Right ventricle myocardium superior (tissue), 1 donor: Measurements from ENCODE around the gene PIK3IP1. TPM values are rescaled to one million over a fixed set of nuclear protein-coding genes. Genes with fewer than 3 reads are reported as not detected.
A peak's percentile ranks its signal among the peaks of the same experiment; 100 is the strongest.

Experiments
- ATAC-seq: fragments of 200-7000 bp; cut with Tn5 transposase; one replicate; pipeline ENCODE4 v1.9.1; 2020; ENCODE audit warnings: mild to moderate bottlenecking; ENCODE audit not compliant: poor library complexity
- DNase-seq: peaks from one replicate; pipeline ENCODE4 v3.0.0-alpha.2; 2020
- intact Hi-C: fragments of 100-400 bp; cut with DNase I; formaldehyde crosslinking; loops from one replicate; pipeline ENCODE4 v1.11.2; 2022
- long read RNA-seq: library from polyadenylated mRNA; unstranded; transcript quantifications from one replicate; pipeline ENCODE4 v2.0.0, GENCODE V29; 2021
- total RNA-seq: library from RNA; stranded (reverse); fragmentation: NEBNext Ultra II Directional; extraction: Animal tissue kit (Norgen Biotek cat#: 25700); gene quantifications from one replicate; pipeline ENCODE4 v1.2.1, GENCODE V29; 2021
- donor health status: DM: no; HTN: yes; CAD: no; lungs with severe emphysema.

The PIK3IP1 gene, protein sequence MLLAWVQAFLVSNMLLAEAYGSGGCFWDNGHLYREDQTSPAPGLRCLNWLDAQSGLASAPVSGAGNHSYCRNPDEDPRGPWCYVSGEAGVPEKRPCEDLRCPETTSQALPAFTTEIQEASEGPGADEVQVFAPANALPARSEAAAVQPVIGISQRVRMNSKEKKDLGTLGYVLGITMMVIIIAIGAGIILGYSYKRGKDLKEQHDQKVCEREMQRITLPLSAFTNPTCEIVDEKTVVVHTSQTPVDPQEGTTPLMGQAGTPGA
- total RNA-seq: 10.4 TPM
- long read RNA-seq, transcript PIK3IP1-201 (6 exons, 2,467 nt): major isoform, 49 of 60 reads
- long read RNA-seq, transcript PIK3IP1-203 (5 exons, 2,374 nt): minor isoform, 6 of 60 reads
- long read RNA-seq, partial matches to known transcripts: 3 of 60 reads
- long read RNA-seq, other reads (novel, unspliced or antisense): 1 of 60 reads

DNA sequence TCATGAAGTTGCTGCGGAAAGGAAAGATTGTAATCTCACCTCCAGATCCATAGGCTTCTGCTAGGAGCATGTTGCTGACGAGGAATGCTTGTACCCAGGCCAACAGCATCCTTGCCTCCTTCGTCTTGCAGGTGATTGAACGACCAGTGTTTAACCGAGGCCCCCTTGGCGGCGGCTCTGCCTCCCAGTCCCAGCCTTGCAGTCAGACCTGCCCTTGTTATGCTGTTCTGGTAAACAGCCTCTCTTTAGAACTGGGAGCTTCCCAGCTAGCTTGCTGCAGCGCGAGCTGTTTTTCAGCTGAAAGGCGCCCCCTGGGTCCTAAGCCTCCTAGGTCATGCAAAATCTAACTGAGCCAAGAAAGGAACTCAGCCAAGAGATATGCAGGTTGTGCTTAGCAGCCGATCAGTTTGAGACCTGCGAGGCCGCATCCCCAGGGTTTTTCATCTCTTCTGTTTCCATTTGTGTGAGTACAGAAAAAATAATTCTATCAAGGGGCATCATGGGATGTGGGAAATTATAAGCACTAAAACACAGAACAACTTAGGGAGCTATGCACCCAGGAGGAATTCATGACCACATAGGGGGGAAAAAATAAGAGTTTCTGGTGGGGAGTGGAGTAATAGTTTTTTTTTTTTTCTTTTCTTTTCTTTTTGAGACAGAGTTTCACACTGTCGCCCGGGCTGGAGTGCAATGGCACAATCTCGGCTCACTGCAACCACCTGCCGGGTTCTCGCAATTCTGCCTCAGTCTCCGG lies at the start of gene PIK3IP1:
Gene PIK3IP1, minus strand, starts transcription at position 253 of the 754 bp plus-strand sequence. Its CDS starts 144 bp downstream, at position 109.
- ATAC-seq (peak; percentile 75), DNase-seq (peak; percentile 92)
- intact Hi-C loops: no loop called here

DNA sequence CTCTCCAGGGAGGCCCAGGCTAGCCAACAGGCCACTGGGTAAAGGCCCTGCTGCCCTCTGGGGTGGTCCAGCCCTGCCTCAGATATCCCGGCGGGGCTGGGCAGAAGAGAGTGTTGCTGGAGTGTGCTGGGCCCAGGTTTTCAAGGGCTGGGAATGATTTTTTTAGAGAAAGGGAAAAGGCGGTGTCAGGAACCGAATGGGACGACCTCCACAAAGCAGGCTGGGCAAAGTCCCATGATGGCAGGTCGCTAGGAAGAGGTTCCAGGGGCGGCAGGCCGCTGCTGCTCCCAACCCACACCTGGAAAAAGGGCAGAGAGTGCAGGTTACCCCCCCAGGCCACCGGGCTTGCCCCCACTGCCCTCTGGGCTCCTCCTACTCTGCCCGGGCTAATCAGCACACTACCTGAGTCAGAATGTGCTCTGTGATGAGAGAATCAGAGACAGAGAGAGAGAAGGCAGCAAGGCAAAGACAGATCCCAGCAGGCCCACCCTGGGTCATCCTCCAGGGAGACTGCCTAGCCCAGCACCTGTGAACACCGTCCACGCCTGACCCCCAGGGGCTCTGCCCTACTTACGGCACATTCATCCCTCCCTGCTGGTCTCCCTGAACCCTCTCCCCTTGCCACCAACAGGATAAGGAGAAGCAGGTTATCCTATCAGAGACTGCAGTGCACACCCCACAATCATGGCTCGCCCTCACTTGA lies 49.2 kb upstream of the PIK3IP1 start:
- ATAC-seq: no peak
- intact Hi-C loops: no loop called here
- DNase-seq: no peak

DNA sequence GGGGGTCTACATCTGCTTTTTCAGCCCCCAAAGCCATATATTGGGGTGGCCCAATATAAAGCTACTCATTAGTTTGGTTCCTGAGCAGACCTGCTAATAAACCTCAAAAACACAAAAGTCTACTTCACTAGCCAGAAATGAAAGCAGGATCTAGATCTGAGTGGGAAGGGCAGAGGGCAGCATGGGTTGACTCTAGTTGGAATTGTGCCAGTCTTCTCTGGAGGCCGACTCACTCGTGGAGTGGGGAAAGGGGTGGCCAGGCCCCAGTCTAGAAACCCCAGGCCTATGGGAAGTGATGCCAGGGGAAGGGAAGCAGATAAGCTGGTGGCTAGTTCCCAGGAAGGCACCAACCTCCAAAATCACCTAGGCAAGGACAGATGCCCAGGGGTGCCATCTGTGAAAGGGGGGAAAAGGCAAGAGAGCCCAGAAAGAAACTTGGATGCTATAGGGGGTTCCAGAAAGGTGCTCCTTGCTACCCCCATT lies 48.5 kb upstream of the PIK3IP1 start:
- ATAC-seq (no peak), DNase-seq (no peak)
- intact Hi-C loops: no loop called here

DNA sequence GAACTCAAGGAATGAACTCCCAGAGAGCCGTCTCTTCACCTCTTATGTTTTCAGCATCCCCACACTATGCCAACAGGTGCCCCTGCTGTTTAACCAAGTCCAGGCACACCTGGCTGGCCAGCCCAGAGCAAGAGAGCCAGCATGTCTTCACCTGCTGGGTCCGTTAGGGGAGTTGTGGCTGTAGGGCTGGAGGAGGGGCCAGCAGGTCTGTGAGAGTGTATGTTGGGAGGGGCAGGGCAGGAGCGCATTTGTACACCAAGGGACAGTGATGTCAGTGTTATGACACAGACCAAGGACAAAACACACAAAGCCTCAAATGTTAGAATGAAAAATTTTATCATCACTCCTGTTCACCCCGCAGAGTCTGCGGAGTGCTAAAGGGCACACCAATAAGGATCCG lies 48.1 kb upstream of the PIK3IP1 start:
- DNase-seq: no peak
- intact Hi-C loops: no loop called here
- ATAC-seq: no peak

DNA sequence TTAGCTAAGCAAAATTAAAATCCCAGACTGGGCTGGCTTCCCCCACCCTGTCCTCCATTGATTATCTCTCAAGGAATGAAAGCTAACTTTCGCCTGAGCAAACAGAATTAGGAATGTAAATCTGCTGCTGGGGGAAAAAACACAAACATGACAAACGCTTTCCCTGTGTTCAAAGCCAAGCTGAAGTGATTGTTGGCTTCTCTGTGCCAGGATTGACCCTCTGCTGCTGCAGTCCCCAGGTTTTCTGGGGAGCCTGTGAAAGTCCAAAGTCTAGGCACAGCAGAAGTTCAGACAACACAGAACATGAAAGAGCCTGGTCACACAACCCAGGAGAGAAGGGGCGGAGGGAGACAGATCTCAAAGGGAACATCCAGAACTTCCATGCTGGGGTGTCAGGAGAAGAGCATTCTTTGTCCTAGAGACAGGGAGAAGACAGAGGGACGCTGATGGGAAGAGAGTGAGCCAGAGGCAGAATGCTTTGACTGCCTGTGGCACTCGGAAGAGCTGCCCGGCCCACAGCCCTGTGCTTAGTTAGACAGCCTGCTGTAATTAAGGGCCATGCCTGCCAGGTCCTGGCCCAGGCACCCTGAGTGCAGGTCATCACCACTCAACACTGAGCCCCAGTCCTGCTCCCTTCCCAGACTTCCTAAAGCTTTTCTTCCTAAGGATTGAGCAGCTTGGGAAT lies 47.0 kb upstream of the PIK3IP1 start:
- intact Hi-C loops: no loop called here
- DNase-seq: no peak
- peak; percentile 6 for ATAC-seq

DNA sequence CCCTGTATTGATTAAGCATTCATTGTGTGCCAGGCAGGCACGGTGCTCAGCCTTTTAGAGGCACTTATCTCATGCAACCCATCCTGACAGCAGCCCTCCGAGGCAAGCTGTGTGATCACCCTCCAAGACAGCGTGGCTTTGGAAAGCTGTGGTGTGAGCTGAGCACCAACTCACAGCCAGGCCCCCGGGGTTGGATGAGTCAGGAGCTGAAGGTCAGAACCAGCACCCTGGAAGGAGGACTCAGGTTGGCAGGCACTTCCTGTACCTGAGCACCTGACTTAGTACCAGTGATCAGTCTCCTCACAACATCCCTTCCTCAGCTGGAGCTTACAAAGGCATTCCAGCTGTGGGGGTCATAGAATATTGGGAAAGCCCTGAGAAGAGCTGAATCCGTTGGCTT lies 44.9 kb upstream of the PIK3IP1 start:
- ATAC-seq: no peak
- intact Hi-C loops: no loop called here
- DNase-seq: no peak

DNA sequence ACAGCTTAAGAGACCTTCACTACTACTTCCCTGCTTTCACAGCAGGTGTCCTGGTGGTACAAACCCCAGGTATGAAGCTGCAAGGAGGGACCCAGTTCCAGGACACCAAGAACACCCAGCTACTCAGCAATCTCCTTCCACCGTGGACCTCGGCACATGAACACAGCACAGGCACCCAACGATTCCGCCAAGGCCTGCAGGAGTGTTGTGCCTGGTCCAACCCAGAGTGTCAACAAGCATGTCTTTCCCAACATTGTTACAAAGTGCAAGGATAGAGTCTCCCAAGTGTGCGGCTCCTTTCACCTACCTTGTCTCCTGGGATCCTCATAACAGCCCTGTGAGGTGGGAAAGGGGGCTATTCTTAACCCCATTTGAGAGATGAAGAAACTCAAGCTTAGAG lies 42.0 kb upstream of the PIK3IP1 start:
- no peak for ATAC-seq
- intact Hi-C loops: no loop called here

DNA sequence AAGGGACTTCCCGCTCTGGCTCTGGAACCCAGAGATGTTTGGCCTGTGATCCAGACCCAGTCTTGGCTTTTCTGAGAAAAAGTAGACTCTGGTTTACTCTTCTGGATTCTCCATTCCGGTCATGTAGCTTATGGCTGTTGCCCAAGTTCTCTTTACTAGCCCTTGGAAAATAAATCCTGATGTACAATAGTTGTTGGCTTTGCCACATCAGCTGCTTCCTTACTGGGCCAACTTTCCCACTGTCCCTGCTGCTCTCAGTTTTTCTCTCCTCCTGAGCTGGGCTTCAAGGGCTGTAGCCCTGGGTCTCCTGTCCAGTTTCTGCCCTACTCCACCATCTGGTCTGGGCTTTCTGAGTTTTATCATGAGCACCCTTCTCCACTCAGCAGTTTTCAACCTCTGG lies 41.4 kb upstream of the PIK3IP1 start:
- ATAC-seq (no peak), DNase-seq (no peak)
- intact Hi-C loops: no loop called here

More for the DNA sequence above, 42.0 kb upstream of the PIK3IP1 start:
- DNase-seq: no peak

DNA sequence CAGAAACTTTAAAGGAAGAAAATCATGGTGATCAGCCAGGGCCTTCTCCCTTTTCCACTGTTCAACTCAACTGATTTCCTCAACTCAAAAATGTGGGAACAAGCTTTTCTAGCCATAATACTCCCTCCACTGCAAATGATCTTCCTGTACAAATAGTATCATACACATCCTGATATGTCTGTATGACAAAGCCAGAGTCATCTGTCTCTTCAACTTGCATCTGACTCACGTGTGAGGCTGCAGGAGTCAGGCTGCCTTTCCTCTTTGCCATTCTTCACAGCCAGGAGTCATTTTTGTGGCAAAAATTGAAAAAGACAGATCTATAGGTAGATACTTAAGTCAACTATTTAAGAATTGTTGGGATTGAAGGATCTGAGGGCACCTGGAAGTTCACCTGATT lies 40.6 kb upstream of the PIK3IP1 start:
- DNase-seq: no peak
- intact Hi-C loops: no loop called here
- no peak for ATAC-seq

DNA sequence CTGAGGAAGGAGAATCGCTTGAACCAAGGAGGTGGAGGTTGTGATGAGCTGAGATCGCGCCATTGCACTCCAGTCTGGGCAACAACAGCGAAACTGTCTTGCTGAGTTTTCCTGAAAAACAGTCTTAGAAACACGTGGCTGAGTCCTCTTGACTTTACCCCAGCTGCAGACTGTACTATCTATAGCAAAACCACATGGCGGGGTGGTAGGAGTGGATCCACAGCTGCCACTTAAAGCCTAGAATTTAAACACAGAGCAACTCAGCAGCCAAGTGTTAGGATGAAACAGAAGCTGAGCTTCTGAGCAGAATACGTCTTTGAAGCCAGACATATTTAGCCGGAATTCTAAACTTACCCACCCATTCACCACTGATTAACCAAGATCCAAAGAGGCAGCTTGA lies 39.7 kb upstream of the PIK3IP1 start:
- intact Hi-C loops: no loop called here
- no peak for ATAC-seq
- no peak for DNase-seq

DNA sequence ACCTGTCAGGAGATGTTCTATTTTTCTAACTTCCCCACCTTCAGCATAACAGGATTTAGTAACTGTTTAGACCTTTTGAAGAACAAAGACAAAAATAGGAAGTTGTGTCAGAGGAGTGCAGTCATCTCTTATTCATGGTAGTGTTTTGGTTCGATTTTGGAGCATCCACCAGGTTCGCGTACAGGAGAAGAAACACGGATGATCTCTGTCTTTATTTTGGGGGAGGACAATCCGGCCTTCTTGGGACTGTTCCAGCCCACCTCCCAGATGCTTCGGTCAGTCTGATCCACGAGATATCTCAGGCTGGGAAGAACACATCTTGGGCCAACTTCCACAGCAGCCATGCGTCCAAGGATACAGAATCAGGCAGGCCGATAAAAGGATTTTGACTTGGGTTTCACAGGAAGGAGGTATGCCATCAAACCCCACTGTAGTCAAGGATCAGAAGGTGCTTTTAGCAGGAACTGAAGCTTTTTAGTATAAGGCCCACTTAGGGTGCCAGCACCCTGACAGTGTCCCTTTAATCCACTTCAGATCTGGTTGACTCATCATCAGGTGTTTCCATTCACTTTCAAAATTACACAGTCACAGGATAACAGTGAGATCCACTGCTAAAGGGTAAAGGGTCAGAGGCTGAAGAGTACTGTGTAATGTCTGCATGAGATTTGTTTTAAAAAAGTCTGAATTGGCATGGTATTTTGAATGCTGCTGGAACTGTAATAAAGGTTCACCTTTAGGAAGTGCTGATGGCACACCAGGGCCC lies 37.3 kb upstream of the PIK3IP1 start:
- DNase-seq (no peak), ATAC-seq (no peak)
- intact Hi-C loops: no loop called here

DNA sequence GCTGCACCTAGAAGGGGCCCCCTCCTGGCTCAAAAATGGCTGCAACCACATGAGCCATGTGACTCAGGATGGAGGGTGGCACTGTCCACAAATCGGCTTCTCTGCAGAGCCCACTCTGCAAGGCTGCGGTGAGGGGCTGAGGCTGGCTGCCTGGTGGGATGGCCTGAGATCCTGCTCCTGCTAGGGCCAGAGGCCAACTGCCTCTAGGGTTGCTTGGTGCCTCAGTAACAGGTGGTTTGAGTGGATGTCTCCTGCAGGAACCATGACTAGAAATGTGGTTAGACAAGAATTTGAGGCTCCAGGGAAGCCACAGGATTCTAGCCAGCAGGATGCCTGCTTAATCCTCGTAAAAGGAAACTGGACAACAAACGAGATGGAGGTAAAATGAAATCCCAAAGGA lies 36.7 kb upstream of the PIK3IP1 start:
- intact Hi-C loops: no loop called here
- ATAC-seq (no peak), DNase-seq (no peak)

DNA sequence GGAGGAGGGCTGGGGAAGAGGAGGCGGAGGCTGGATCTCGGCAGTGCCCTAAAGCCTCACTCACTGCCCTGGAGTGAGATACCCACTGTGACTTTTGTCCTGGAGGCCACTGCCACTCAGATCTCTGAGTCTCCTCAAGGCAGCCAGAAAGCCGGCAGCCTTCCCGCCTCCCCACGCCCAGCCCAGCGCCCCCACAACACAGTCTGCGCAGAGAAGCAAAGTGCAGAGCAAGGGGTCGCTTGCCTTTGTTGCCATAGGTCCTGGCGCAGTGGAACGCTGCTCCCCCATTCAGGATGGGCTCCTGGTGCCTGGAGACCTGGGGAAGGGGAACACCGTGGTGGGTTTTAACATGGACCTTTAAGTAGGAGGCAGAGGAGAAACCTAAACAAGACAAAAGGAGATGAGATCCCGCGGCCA lies 36.3 kb upstream of the PIK3IP1 start:
- intact Hi-C loops: no loop called here
- ATAC-seq (no peak), DNase-seq (no peak)

DNA sequence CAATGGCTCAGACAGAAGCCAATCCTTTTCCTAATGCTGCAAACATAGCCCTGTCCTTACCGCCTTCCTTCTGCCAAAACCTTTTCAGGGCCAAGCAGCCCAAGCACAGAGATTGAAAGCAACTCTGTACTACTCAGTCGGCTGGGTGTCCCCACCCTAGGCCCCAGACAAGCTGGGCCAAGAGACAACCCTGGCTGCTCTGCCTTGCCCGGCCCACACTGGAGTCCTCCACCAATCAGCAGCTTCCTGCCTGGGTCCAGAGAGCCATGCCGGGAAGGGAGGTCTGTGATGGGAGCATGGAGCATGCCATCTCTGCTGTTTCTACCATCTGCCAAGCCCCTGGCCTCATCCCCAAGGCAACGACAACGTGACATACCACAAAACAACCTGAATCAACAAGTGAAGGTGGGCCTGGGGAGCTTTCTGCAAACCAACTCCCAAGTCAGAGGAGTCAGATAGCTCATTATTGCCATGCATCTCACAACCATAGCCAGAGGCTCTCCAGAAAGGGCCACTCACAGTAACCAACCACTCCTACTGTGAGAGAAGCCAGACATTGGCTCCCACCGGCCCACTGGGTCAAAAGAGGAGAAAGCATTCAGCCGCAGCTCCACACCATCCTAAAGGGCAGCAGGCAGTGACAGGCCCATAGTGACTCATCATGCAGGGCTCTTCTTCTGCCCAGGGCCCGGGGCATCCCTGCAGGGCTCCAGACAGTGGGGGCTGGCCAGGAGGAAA lies 35.7 kb upstream of the PIK3IP1 start:
- DNase-seq (no peak), ATAC-seq (peak; percentile 64)
- intact Hi-C loops: no loop called here

DNA sequence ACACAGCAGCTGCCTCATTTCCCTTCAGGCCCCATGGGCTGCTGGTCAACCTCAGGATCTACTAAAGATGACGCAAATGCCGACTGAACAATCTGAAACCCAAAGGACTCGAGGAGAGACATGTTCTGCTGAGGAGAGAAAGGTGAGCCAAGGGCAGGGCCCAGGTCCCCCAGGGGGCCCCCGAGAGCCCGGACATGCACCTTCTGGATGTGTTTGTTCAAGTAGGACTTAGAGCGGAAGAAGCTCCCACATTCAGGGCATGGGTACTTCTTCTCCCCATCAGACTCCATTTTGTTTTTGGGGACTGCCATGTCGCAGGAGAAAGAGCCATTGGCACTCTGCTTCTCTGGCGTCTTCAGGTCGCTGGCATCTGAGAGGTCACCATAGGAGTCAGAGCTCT lies 34.6 kb upstream of the PIK3IP1 start:
- intact Hi-C loops: no loop called here
- ATAC-seq (no peak), DNase-seq (no peak)

DNA sequence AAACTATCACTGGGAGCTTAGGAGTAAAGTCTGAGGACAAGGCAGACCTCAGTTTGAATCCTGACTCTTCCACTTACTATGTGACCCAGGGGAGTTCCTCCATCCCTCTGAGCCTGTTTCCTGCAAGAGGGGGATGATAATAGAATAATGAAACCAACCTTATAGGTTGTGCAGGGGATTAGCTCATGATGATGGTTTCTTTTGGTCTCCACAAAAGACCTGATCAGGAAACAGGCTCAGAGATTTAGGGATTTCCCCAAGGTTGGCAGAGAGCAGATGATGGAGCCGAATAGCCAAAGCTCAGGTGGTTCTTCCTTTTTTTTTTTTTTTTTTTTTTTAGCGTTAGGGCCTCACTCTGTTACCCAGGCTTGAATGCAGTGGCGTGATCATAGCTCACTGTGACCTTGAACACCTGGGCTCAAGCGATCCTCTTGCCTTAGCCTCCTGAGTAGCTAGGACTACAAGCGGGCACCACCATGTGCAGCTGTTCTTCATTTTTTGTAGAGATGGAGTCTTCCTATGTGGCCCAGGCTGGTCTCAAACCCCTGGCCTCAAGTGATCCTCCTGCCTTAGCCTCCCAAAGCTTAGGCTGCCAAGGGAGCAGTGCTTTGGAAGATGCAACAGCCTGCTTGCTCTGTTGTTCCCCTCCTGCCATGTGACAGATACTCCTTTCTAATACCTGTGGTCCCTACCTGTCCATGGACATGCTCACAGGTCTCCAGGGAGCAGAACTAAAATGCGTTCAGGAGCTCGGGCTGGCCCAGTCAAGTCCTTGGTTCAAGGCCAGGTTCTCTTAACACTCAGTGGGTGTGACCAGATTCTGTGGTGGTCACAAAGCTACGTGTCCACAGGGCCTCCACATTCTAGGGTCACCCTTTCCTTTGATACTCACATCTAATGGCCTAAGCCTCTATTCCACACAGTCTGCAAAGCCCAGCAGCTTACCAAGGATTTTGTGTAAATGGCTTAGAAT lies 31.6 kb upstream of the PIK3IP1 start:
- DNase-seq (no peak), ATAC-seq (no peak)
- intact Hi-C loops: no loop called here
